SU-DHL-6 (cell line): ENCODE data around the gene CAMKK1.

Experiments used
- H2AFZ ChIP-seq: fragments of 200-600 bp; sonication (generic); 2 replicates; pipeline ENCODE4 v1.6.1; 2014; ENCODE audit warnings: low read depth, mild to moderate bottlenecking, moderate library complexity, mixed read lengths, antibody characterized with exemption, low read length; ENCODE audit not compliant: severe bottlenecking
- H3F3A ChIP-seq: fragments of 200-600 bp; shearing (Covaris generic); 2 replicates; pipeline ENCODE4 v1.6.0; 2016; ENCODE audit warnings: antibody characterized with exemption, mild to moderate bottlenecking; ENCODE audit not compliant: insufficient read depth
- H3K27ac ChIP-seq: fragments of 200-600 bp; sonication (generic); 2 replicates; pipeline ENCODE4 v1.5.1; 2016; ENCODE audit warnings: low read depth, mild to moderate bottlenecking, low read length, moderate library complexity, mixed read lengths
- H3K27me3 ChIP-seq: fragments of 200-600 bp; sonication (generic), shearing (Covaris generic); 2 replicates; pipeline ENCODE4 v1.6.0; 2014; ENCODE audit warnings: mild to moderate bottlenecking, low read length
- H3K36me3 ChIP-seq: fragments of 200-600 bp; sonication (generic); 2 replicates; pipeline ENCODE4 v1.6.1; 2014; ENCODE audit warnings: mild to moderate bottlenecking, low read length, mixed read lengths
- H3K4me2 ChIP-seq: fragments of 300-600, 200-600 bp; shearing (Covaris generic), sonication (generic); 2 replicates; pipeline ENCODE4 v1.6.0; 2014; ENCODE audit warnings: low read length, low read depth, mild to moderate bottlenecking; ENCODE audit not compliant: poor library complexity, severe bottlenecking
- H3K4me3 ChIP-seq: fragments of 200-600 bp; sonication (generic); 2 replicates; pipeline ENCODE4 v1.5.1; 2014; ENCODE audit warnings: antibody characterized with exemption, low read length, mild to moderate bottlenecking, mixed read lengths; ENCODE audit not compliant: insufficient read depth, poor library complexity, severe bottlenecking
- H3K79me2 ChIP-seq: fragments of 200-600 bp; sonication (generic); 2 replicates; pipeline ENCODE4 v1.6.1; 2014; ENCODE audit warnings: mild to moderate bottlenecking, low read length, moderate library complexity; ENCODE audit not compliant: insufficient read depth
- H3K9ac ChIP-seq: fragments of 200-600 bp; sonication (generic); 2 replicates; pipeline ENCODE4 v1.7.0; 2014; ENCODE audit warnings: mild to moderate bottlenecking, low read length
- H3K9me2 ChIP-seq: fragments of 200-600 bp; sonication (generic); replicated peaks from 2 replicates; pipeline ENCODE4 v1.6.1; 2014; ENCODE audit warnings: low read length; ENCODE audit not compliant: insufficient read depth
- H3K9me3 ChIP-seq: fragments of 200-600 bp; sonication (generic); 2 replicates; pipeline ENCODE4 v1.6.1; 2014; ENCODE audit warnings: low read length, mixed read lengths; ENCODE audit not compliant: insufficient read depth
- H4K20me1 ChIP-seq: fragments of 200-600 bp; sonication (generic); 2 replicates; pipeline ENCODE4 v1.6.1; 2014; ENCODE audit warnings: low read depth, mild to moderate bottlenecking, antibody characterized with exemption, low read length, moderate library complexity, mixed read lengths
- EZH2phosphoT487 ChIP-seq: fragments of 200-600 bp; sonication (generic), shearing (Covaris generic); conservative IDR thresholded peaks from 2 replicates; pipeline ENCODE4 v1.6.1; 2018; ENCODE audit warnings: mild to moderate bottlenecking, antibody characterized with exemption, low read length, moderate library complexity, mixed read lengths
- TF ChIP-seq, protein P1 (sequence below): fragments of 200-600 bp; sonication (generic); IDR thresholded peaks from one replicate; pipeline ENCODE4 v1.5.1; 2017; ENCODE audit warnings: antibody characterized with exemption, mild to moderate bottlenecking, low read length, moderate library complexity; ENCODE audit not compliant: insufficient read depth, poor library complexity, severe bottlenecking

The CAMKK1 gene

DNA sequence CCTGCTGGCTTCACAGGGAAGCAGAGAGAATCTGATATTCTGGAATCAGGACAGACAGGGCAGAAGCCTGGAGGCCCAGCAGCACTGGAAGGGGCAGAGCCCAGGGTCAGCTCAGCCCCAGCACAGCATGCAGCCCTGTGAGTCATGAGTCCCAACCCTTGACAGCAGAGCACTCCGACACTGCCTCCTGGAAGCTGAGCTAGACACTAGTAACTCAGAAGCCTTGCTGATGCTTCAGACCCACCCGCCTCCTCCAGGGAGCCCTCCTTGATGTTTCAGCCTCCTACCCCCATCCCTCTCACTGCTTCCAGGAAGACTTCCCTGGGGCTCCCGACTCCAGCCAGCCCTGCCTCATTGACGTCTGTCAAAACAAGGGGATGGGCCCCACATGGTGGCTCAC is 6.9 kb downstream of the CAMKK1 start:
- Histone ChIP-seq H3K4me3 (no peak overlapping the region), H3K4me2 (no peak overlapping the region), H3K36me3 (no peaks in the 10 kb centered on the region), H3K27ac (no peak overlapping the region), H3K9ac (no peak overlapping the region), H4K20me1 (no peaks in the 10 kb centered on the region), H3K9me3 (no peaks in the 10 kb centered on the region), H3K27me3 (no peaks in the 10 kb centered on the region), H3K79me2 (no peaks in the 10 kb centered on the region), H3K9me2 (no peaks in the 10 kb centered on the region), H3F3A (no peaks in the 10 kb centered on the region), H2AFZ (no peak overlapping the region)
- TF ChIP-seq EZH2phosphoT487, result no peak
- TF ChIP-seq, protein P1, sequence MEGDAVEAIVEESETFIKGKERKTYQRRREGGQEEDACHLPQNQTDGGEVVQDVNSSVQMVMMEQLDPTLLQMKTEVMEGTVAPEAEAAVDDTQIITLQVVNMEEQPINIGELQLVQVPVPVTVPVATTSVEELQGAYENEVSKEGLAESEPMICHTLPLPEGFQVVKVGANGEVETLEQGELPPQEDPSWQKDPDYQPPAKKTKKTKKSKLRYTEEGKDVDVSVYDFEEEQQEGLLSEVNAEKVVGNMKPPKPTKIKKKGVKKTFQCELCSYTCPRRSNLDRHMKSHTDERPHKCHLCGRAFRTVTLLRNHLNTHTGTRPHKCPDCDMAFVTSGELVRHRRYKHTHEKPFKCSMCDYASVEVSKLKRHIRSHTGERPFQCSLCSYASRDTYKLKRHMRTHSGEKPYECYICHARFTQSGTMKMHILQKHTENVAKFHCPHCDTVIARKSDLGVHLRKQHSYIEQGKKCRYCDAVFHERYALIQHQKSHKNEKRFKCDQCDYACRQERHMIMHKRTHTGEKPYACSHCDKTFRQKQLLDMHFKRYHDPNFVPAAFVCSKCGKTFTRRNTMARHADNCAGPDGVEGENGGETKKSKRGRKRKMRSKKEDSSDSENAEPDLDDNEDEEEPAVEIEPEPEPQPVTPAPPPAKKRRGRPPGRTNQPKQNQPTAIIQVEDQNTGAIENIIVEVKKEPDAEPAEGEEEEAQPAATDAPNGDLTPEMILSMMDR, result no peak

GRCh38 chr17:3885271-3885670 is 7.6 kb downstream of the CAMKK1 start:
- no peaks in the 10 kb centered on the region for H3F3A ChIP-seq
- no peaks in the 10 kb centered on the region for H3K27me3 ChIP-seq
- H4K20me1 ChIP-seq, result no peaks in the 10 kb centered on the region
- H3K79me2 ChIP-seq, result no peaks in the 10 kb centered on the region
- H3K9ac ChIP-seq, result no peak overlapping the region
- H3K9me2 ChIP-seq, result no peaks in the 10 kb centered on the region
- no peak overlapping the region for H2AFZ ChIP-seq
- no peaks in the 10 kb centered on the region for H3K36me3 ChIP-seq
- H3K9me3 ChIP-seq, result no peaks in the 10 kb centered on the region
- no peak overlapping the region for H3K4me2 ChIP-seq
- no peak overlapping the region for H3K27ac ChIP-seq
- no peak overlapping the region for H3K4me3 ChIP-seq
- TF ChIP-seq, protein P1, result no peak
- no peak for TF ChIP-seq EZH2phosphoT487

- H3K27me3 ChIP-seq, result no peaks in the 10 kb centered on the region
- no peaks in the 10 kb centered on the region for H3K36me3 ChIP-seq
Observed at GRCh38 chr17:3884188-3884587, 8.7 kb downstream of the CAMKK1 start.

More at GRCh38 chr17:3884188-3884587, 8.7 kb downstream of the CAMKK1 start:
- Histone ChIP-seq H3K4me3 (no peak overlapping the region), H3K9me2 (no peaks in the 10 kb centered on the region), H3K79me2 (no peaks in the 10 kb centered on the region), H4K20me1 (no peaks in the 10 kb centered on the region), H3K4me2 (no peak overlapping the region), H3K9ac (no peak overlapping the region), H2AFZ (no peak overlapping the region), H3F3A (no peaks in the 10 kb centered on the region), H3K9me3 (no peaks in the 10 kb centered on the region), H3K27ac (no peak overlapping the region)
- no peak for TF ChIP-seq EZH2phosphoT487
- TF ChIP-seq, protein P1, result no peak
